ENCODE results near the gene JPH3. TPM values are rescaled to one million over a fixed set of nuclear protein-coding genes. Genes with fewer than 3 reads are reported as not detected.

The JPH3 gene
- polyA plus RNA-seq, 1 donor (not counting 4 experiments of a cell fraction or from before 2014, with no cell fraction given), result not detected

DNA sequence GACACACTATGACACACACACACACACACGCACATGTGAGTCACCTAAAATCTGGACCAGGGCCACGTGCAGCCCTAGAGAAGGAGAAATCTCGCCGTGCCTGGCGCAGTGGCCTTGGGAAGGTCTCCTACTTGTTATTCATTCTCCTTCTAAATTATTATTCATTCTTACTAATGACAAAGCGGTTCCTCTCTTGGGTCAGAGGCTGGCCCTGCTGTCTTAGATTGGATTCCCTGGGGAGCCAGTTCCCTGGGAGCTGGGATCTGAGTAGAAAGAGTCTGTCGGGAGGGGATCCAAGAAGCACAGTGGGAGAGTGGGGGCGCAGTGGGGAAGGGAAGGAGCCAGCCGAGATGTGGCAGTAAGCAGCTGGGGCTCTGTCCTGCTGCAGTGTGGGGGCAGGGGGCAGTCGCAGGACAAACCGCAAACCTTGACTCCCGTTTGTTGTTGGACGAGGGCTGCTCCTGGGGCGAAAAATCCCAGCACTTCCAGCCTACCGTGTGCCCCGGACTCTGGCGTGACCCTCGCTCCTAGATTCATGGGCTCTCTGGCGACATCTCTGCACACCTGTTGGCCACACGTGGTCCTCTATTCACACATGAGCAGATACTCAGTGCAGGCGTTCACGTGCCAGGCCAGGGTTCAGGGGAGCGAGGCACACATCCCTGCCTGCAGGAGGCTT lies 18.7 kb upstream of the JPH3 start:
- Histone ChIP-seq H3K27me3 (ENCODE audit: control insufficient read depth, extremely low read depth, insufficient read depth, low read length) (peaks cover 39% of the 10 kb centered on the region), H3K4me1 (ENCODE audit: control insufficient read depth, extremely low read depth, insufficient read depth, low read length) (peaks cover 5% of the 10 kb centered on the region), H3K4me2 (ENCODE audit: control insufficient read depth, extremely low read depth, insufficient read depth, low read depth, low read length) (no peak overlapping the region), H2AFZ (ENCODE audit: control insufficient read depth, low read length) (no peak overlapping the region), H3K36me3 (ENCODE audit: control insufficient read depth in 2 of 2, extremely low read depth in 1 of 2, insufficient read depth in 2 of 2, low read length in 2 of 2) (no peaks in the 10 kb centered on the region), H3K9ac (ENCODE audit: control insufficient read depth, extremely low read depth, insufficient read depth, low read length) (no peak overlapping the region), H3K9me3 (ENCODE audit: control insufficient read depth, low read depth, low read length) (no peaks in the 10 kb centered on the region), H3K27ac (ENCODE audit: control insufficient read depth, insufficient read depth, low read length) (no peak overlapping the region), H3K9me1 (ENCODE audit: control insufficient read depth, extremely low read depth, insufficient read depth, low read length) (no peaks in the 10 kb centered on the region), H3K4me3 (ENCODE audit: control insufficient read depth in 2 of 3, extremely low read depth in 1 of 3, insufficient read depth in 2 of 3, low read depth in 1 of 3, low read length in 3 of 3) (no peak overlapping the region), H3K79me2 (ENCODE audit: control insufficient read depth, insufficient read depth, low read length) (no peaks in the 10 kb centered on the region), H4K20me1 (ENCODE audit: control insufficient read depth, extremely low read depth, insufficient read depth, low read length) (no peaks in the 10 kb centered on the region)
- TF ChIP-seq EZH2 (IDR thresholded peaks at IDR 0.05; ENCODE audit: low read length), result no peak
- TF ChIP-seq, protein P1, sequence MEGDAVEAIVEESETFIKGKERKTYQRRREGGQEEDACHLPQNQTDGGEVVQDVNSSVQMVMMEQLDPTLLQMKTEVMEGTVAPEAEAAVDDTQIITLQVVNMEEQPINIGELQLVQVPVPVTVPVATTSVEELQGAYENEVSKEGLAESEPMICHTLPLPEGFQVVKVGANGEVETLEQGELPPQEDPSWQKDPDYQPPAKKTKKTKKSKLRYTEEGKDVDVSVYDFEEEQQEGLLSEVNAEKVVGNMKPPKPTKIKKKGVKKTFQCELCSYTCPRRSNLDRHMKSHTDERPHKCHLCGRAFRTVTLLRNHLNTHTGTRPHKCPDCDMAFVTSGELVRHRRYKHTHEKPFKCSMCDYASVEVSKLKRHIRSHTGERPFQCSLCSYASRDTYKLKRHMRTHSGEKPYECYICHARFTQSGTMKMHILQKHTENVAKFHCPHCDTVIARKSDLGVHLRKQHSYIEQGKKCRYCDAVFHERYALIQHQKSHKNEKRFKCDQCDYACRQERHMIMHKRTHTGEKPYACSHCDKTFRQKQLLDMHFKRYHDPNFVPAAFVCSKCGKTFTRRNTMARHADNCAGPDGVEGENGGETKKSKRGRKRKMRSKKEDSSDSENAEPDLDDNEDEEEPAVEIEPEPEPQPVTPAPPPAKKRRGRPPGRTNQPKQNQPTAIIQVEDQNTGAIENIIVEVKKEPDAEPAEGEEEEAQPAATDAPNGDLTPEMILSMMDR (optimal IDR thresholded peaks at IDR 0.05 in 1 of 3, IDR thresholded peaks at IDR 0.05 in 1 of 3, conservative IDR thresholded peaks at IDR 0.05 in 1 of 3; ENCODE audit: extremely low read depth in 1 of 3, insufficient read depth in 2 of 3, low read length in 3 of 3), result no peak
- no peak for FAIRE-seq
- dilution Hi-C loops (cut with MboI; ENCODE audit: extremely low pct_ligation_motif_present, low sequenced_read_pairs), result no loop called here
- DNase-seq (ENCODE audit: low read depth, low spot score), result no peak

DNA sequence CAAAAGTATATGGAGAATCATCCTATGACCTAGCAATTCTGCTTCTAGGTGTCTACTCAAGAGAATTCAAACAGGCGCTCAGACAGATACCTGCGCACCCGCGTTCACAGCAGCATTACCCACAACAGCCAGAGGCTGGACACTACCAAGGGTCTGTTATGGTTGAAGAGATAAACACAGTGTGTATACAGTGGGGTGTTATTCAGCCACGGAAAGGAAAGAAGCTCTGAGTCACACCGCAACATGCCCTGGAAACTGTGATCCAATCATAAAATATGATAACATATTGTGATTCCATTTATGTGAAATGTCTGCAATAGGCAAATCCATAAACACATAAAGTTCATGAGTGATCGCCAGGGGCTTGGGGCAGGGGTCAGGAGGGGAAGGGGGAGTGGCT lies 18.0 kb upstream of the JPH3 start:
- Histone ChIP-seq H3K9me1 (ENCODE audit: control insufficient read depth, extremely low read depth, insufficient read depth, low read length) (no peaks in the 10 kb centered on the region), H3K4me3 (ENCODE audit: control insufficient read depth in 2 of 3, extremely low read depth in 1 of 3, insufficient read depth in 2 of 3, low read depth in 1 of 3, low read length in 3 of 3) (no peak overlapping the region), H3K9me3 (ENCODE audit: control insufficient read depth, low read depth, low read length) (no peaks in the 10 kb centered on the region), H3K4me1 (ENCODE audit: control insufficient read depth, extremely low read depth, insufficient read depth, low read length) (peaks cover 5% of the 10 kb centered on the region), H3K9ac (ENCODE audit: control insufficient read depth, extremely low read depth, insufficient read depth, low read length) (no peak overlapping the region), H3K27ac (ENCODE audit: control insufficient read depth, insufficient read depth, low read length) (no peak overlapping the region), H4K20me1 (ENCODE audit: control insufficient read depth, extremely low read depth, insufficient read depth, low read length) (no peaks in the 10 kb centered on the region), H2AFZ (ENCODE audit: control insufficient read depth, low read length) (no peak overlapping the region), H3K27me3 (ENCODE audit: control insufficient read depth, extremely low read depth, insufficient read depth, low read length) (peaks cover 44% of the 10 kb centered on the region), H3K79me2 (ENCODE audit: control insufficient read depth, insufficient read depth, low read length) (no peaks in the 10 kb centered on the region), H3K36me3 (ENCODE audit: control insufficient read depth in 2 of 2, extremely low read depth in 1 of 2, insufficient read depth in 2 of 2, low read length in 2 of 2) (no peaks in the 10 kb centered on the region), H3K4me2 (ENCODE audit: control insufficient read depth, extremely low read depth, insufficient read depth, low read depth, low read length) (no peak overlapping the region)
- dilution Hi-C loops (cut with MboI; ENCODE audit: extremely low pct_ligation_motif_present, low sequenced_read_pairs), result no loop called here
- TF ChIP-seq EZH2 (IDR thresholded peaks at IDR 0.05; ENCODE audit: low read length), result no peak
- TF ChIP-seq, protein P1 (optimal IDR thresholded peaks at IDR 0.05 in 1 of 3, IDR thresholded peaks at IDR 0.05 in 1 of 3, conservative IDR thresholded peaks at IDR 0.05 in 1 of 3; ENCODE audit: extremely low read depth in 1 of 3, insufficient read depth in 2 of 3, low read length in 3 of 3), result no peak
- FAIRE-seq, result no peak
- no peak for DNase-seq (ENCODE audit: low read depth, low spot score)
